HepG2 (cell line): Measurements from ENCODE around the gene DEFB129. TPM values are rescaled to one million over a fixed set of nuclear protein-coding genes. Genes with fewer than 3 reads are reported as not detected.

Experiments used
- HDAC1 ChIP-seq: sonication (generic); formaldehyde crosslinking; IDR thresholded peaks from 2 replicates; pipeline ENCODE4 v1.5.1; 2020; ENCODE audit warnings: mild to moderate bottlenecking, missing genetic modification reagents
- KMT2A ChIP-seq: sonication (generic); formaldehyde crosslinking; IDR thresholded peaks from 2 replicates; pipeline ENCODE4 v1.4.0; 2020; ENCODE audit warnings: missing genetic modification reagents
- KMT2B ChIP-seq: IDR thresholded peaks from 2 replicates; pipeline ENCODE4 v1.6.1; 2016; ENCODE audit warnings: missing genetic modification reagents, missing compliant biosample characterization
- MED13 ChIP-seq: sonication (generic); formaldehyde crosslinking; IDR thresholded peaks from 2 replicates; pipeline ENCODE4 v1.5.0; 2020; ENCODE audit warnings: missing genetic modification reagents
- NFYB ChIP-seq: sonication (generic); formaldehyde crosslinking; IDR thresholded peaks from 2 replicates; pipeline ENCODE4 v1.4.0; 2020; ENCODE audit warnings: missing genetic modification reagents
- POGZ ChIP-seq: sonication (generic); formaldehyde crosslinking; IDR thresholded peaks from 2 replicates; pipeline ENCODE4 v1.4.0; 2020; ENCODE audit warnings: mild to moderate bottlenecking, missing genetic modification reagents
- POLR2G ChIP-seq: fragments of 200-400 bp; formaldehyde crosslinking; IDR thresholded peaks from 2 replicates; pipeline ENCODE4 v1.6.1; 2018; ENCODE audit warnings: mild to moderate bottlenecking, low read depth, low read length, moderate library complexity
- SOX5 ChIP-seq: IDR thresholded peaks from 2 replicates; pipeline ENCODE4 v1.6.1; 2016; ENCODE audit warnings: borderline replicate concordance
- ZNF496 ChIP-seq: sonication (generic); formaldehyde crosslinking; IDR thresholded peaks from 2 replicates; pipeline ENCODE4 v1.8.1; 2023; ENCODE audit warnings: mild to moderate bottlenecking, moderate library complexity, missing genetic modification reagents; ENCODE audit not compliant: insufficient replicate concordance
- ZNF543 ChIP-seq: sonication (generic); formaldehyde crosslinking; IDR thresholded peaks from 2 replicates; pipeline ENCODE4 v1.4.0; 2020; ENCODE audit warnings: mild to moderate bottlenecking, missing genetic modification reagents
- ZNF841 ChIP-seq: sonication (generic); formaldehyde crosslinking; IDR thresholded peaks from 2 replicates; pipeline ENCODE4 v1.8.1; 2023; ENCODE audit warnings: missing genetic modification reagents, borderline replicate concordance
- polyA plus RNA-seq, 8 experiments: library from polyadenylated mRNA; depleted of rRNA in 3 of 8; stranded (reverse) in 7 of 8; unstranded in 1 of 8; fragments of >200 nt; fragmentation: Illumina TruSeq in 4 of 8; extraction: Trizol in 4 of 8; gene quantifications; 2 replicates each; pipeline versions ENCODE4 v1.2.1 to v1.2.3, GENCODE V29; 2011 to 2016; ENCODE audit warnings: low read depth in 4 of 8, missing spikeins in 1 of 8, mixed read lengths in 1 of 8; ENCODE audit not compliant: insufficient read depth in 1 of 8
- total RNA-seq, 5 experiments: library from RNA; depleted of rRNA; stranded (reverse); fragments of >200 nt; fragmentation: Illumina TruSeq; extraction: Trizol; gene quantifications; 2 replicates each; pipeline ENCODE4 v1.2.3, GENCODE V29; 2016; ENCODE audit warnings: low read depth in 1 of 5
- TF ChIP-seq, protein P1 (sequence below): sonication (generic); formaldehyde crosslinking; IDR thresholded peaks from 2 replicates; pipeline ENCODE4 v1.4.0; 2020; ENCODE audit warnings: mild to moderate bottlenecking, missing genetic modification reagents, borderline replicate concordance
- TF ChIP-seq, protein P2 (sequence below): sonication (generic); formaldehyde crosslinking; IDR thresholded peaks from 2 replicates; pipeline ENCODE4 v1.4.0; 2020; ENCODE audit warnings: low read depth, mild to moderate bottlenecking, missing genetic modification reagents
- TF ChIP-seq, protein P3 (sequence below): sonication (generic); formaldehyde crosslinking; IDR thresholded peaks from 2 replicates; pipeline ENCODE4 v1.4.0; 2020; ENCODE audit warnings: missing genetic modification reagents

DEFB129 gene
- total and polyA plus RNA-seq, 2 of the 13 experiments (the other 11 are each of a cell fraction or from before 2014, with no cell fraction given) = not detected

DNA sequence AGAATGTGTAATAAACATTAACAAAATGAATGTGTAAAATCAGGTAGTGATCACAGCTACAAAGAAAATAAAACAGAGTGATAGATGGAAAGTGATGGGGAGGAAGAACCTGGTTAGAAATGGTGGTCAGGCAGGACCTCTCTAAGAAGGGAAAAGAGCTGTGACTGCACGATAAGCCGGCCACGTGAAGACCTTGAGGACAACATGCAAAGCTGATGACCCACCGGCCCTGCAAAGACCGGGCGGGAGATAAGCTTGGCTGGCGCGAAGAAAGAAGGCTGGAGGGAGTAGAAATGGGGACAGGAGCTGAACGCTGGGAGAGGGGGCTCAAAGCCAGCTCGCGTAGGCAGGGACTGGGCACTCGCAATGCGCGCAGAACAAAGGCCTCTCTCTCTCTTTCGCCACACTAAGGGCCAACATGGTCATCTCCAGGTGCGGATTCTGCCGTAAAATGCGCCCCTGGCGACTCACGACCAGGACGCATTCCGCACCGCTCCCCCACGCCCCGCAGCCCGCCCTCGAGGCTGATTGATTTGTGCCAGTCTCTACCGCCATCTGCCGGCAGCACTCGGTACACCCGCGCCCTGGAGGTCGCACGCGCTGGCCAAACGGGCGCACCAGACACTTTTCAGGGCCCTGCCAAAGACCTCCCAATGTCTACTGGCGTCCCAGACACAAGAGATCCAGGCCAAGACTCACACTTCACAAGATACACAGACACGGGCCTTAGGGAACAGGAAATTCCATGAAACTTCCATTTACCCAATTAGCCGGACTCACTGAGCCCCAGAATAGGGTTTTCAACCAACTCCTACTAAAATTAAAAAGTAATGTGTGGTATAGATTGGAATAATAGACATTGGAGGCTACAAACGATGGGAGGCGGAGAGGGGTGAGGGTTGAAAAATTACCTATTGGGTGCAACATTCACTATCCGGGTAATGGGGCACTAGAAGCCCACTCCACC lies 39.8 kb downstream of the DEFB129 start (continued):
- TF ChIP-seq, protein P1, sequence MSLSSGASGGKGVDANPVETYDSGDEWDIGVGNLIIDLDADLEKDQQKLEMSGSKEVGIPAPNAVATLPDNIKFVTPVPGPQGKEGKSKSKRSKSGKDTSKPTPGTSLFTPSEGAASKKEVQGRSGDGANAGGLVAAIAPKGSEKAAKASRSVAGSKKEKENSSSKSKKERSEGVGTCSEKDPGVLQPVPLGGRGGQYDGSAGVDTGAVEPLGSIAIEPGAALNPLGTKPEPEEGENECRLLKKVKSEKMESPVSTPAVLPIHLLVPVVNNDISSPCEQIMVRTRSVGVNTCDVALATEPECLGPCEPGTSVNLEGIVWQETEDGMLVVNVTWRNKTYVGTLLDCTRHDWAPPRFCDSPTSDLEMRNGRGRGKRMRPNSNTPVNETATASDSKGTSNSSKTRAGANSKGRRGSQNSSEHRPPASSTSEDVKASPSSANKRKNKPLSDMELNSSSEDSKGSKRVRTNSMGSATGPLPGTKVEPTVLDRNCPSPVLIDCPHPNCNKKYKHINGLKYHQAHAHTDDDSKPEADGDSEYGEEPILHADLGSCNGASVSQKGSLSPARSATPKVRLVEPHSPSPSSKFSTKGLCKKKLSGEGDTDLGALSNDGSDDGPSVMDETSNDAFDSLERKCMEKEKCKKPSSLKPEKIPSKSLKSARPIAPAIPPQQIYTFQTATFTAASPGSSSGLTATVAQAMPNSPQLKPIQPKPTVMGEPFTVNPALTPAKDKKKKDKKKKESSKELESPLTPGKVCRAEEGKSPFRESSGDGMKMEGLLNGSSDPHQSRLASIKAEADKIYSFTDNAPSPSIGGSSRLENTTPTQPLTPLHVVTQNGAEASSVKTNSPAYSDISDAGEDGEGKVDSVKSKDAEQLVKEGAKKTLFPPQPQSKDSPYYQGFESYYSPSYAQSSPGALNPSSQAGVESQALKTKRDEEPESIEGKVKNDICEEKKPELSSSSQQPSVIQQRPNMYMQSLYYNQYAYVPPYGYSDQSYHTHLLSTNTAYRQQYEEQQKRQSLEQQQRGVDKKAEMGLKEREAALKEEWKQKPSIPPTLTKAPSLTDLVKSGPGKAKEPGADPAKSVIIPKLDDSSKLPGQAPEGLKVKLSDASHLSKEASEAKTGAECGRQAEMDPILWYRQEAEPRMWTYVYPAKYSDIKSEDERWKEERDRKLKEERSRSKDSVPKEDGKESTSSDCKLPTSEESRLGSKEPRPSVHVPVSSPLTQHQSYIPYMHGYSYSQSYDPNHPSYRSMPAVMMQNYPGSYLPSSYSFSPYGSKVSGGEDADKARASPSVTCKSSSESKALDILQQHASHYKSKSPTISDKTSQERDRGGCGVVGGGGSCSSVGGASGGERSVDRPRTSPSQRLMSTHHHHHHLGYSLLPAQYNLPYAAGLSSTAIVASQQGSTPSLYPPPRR = peak; percentile 79; the same call in 1 of the 2 replicates
- peak; percentile 75 for TF ChIP-seq KMT2B (CRISPR knock-in tag)
- TF ChIP-seq POGZ (CRISPR knock-in tag) = peak; percentile 83
- TF ChIP-seq MED13 (CRISPR knock-in tag) = no peak; the same call in 1 of the 2 replicates
- TF ChIP-seq ZNF841 (CRISPR knock-in tag) = peak; percentile 81; the same call in 1 of the 2 replicates
- no peak; the same call in 1 of the 2 replicates for TF ChIP-seq NFYB (CRISPR knock-in tag)
- TF ChIP-seq, protein P2, sequence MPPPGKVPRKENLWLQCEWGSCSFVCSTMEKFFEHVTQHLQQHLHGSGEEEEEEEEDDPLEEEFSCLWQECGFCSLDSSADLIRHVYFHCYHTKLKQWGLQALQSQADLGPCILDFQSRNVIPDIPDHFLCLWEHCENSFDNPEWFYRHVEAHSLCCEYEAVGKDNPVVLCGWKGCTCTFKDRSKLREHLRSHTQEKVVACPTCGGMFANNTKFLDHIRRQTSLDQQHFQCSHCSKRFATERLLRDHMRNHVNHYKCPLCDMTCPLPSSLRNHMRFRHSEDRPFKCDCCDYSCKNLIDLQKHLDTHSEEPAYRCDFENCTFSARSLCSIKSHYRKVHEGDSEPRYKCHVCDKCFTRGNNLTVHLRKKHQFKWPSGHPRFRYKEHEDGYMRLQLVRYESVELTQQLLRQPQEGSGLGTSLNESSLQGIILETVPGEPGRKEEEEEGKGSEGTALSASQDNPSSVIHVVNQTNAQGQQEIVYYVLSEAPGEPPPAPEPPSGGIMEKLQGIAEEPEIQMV (CRISPR knock-in tag) = peak; percentile 89
- peak; percentile 52 for TF ChIP-seq HDAC1
- peak; percentile 83 for TF ChIP-seq POLR2G
- TF ChIP-seq ZNF496 (CRISPR knock-in tag) = no peak
- peak; percentile 74 for TF ChIP-seq SOX5 (CRISPR knock-in tag)
- TF ChIP-seq, protein P3, sequence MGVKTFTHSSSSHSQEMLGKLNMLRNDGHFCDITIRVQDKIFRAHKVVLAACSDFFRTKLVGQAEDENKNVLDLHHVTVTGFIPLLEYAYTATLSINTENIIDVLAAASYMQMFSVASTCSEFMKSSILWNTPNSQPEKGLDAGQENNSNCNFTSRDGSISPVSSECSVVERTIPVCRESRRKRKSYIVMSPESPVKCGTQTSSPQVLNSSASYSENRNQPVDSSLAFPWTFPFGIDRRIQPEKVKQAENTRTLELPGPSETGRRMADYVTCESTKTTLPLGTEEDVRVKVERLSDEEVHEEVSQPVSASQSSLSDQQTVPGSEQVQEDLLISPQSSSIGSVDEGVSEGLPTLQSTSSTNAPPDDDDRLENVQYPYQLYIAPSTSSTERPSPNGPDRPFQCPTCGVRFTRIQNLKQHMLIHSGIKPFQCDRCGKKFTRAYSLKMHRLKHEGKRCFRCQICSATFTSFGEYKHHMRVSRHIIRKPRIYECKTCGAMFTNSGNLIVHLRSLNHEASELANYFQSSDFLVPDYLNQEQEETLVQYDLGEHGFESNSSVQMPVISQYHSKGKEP (CRISPR knock-in tag) = no peak
- peak; percentile 98 for TF ChIP-seq ZNF543 (CRISPR knock-in tag)
- TF ChIP-seq KMT2A (CRISPR knock-in tag) = peak; percentile 84
